GM12878 (cell line): Measurements from ENCODE around the gene SVBP. TPM values are rescaled to one million over a fixed set of nuclear protein-coding genes. Genes with fewer than 3 reads are reported as not detected.

Source experiments
- BCLAF1 ChIP-seq: fragments of 450-650 bp; IDR thresholded peaks from 2 replicates; pipeline ENCODE4 v1.6.1; 2017; ENCODE audit warnings: antibody characterized with exemption, mild to moderate bottlenecking, moderate library complexity
- BHLHE40 ChIP-seq, 2 experiments: fragments of 450-650 bp in 1 of 2; IDR thresholded peaks; 2 replicates each; pipeline ENCODE4 v1.6.1; 2011 to 2017; ENCODE audit warnings: low read depth in 2 of 2, borderline replicate concordance in 1 of 2, improper control_type of control experiment in 1 of 2, low read length in 1 of 2, mild to moderate bottlenecking in 1 of 2
- BMI1 ChIP-seq: fragments of 450-650 bp; IDR thresholded peaks from 2 replicates; pipeline ENCODE4 v1.6.1; 2016; ENCODE audit warnings: mild to moderate bottlenecking, moderate library complexity, borderline replicate concordance
- CHD2 ChIP-seq: IDR thresholded peaks from 2 replicates; pipeline ENCODE4 v1.6.1; 2011; ENCODE audit warnings: low read depth, low read length, improper control_type of control experiment, borderline replicate concordance
- HCFC1 ChIP-seq: fragments of 150-350 bp; IDR thresholded peaks from 2 replicates; pipeline ENCODE4 v1.6.1; 2014; ENCODE audit warnings: low read length
- HDAC6 ChIP-seq: fragments of 200-600 bp; sonication (generic); IDR thresholded peaks from one replicate; pipeline ENCODE4 v1.8.0; 2017; ENCODE audit warnings: antibody characterized with exemption; ENCODE audit not compliant: unreplicated experiment
- IKZF1 ChIP-seq: fragments of 450-650 bp; conservative IDR thresholded peaks from 2 replicates; pipeline ENCODE4 v1.6.1; 2017; ENCODE audit warnings: antibody characterized with exemption, mild to moderate bottlenecking
- JUND ChIP-seq: IDR thresholded peaks from 2 replicates; pipeline ENCODE4 v1.6.1; 2012; ENCODE audit warnings: low read depth, mild to moderate bottlenecking, low read length, improper control_type of control experiment, moderate library complexity
- MEF2A ChIP-seq: IDR thresholded peaks from 2 replicates; pipeline ENCODE4 v1.6.1; 2011; ENCODE audit warnings: low read depth, mild to moderate bottlenecking, low read length, moderate library complexity; ENCODE audit not compliant: insufficient read depth
- POLR2AphosphoS5 ChIP-seq: IDR thresholded peaks from 2 replicates; pipeline ENCODE4 v1.6.1; 2011; ENCODE audit warnings: mild to moderate bottlenecking, low read length, inconsistent platforms
- RUNX3 ChIP-seq: IDR thresholded peaks from 2 replicates; pipeline ENCODE4 v1.6.1; 2012; ENCODE audit warnings: low read length, inconsistent platforms
- SMAD1 ChIP-seq: fragments of 450-650 bp; IDR thresholded peaks from 2 replicates; pipeline ENCODE4 v1.6.1; 2018; ENCODE audit warnings: mild to moderate bottlenecking, low read depth; ENCODE audit not compliant: partially characterized antibody
- SMC3 ChIP-seq: IDR thresholded peaks from 2 replicates; pipeline ENCODE4 v1.6.1; 2011; ENCODE audit warnings: low read length, improper control_type of control experiment, borderline replicate concordance
- ZNF24 ChIP-seq: fragments of 450-650 bp; IDR thresholded peaks from 2 replicates; pipeline ENCODE4 v1.6.1; 2017; ENCODE audit warnings: antibody characterized with exemption, mild to moderate bottlenecking
- polyA plus RNA-seq, 11 experiments: library from polyadenylated mRNA; depleted of rRNA in 4 of 11; unstranded in 6 of 11; stranded (reverse) in 5 of 11; fragments of >200 nt; fragmentation: Nextera tagmentation in 4 of 11; fragmentation: Illumina TruSeq in 1 of 11; extraction: Ambion mirVana in 4 of 11; extraction: Trizol in 1 of 11; gene quantifications; 1 replicate in 1 of 11; 2 replicates in 10 of 11; pipeline versions ENCODE4 v1.2.1 to v1.2.3, GENCODE V29; 2011 to 2016; ENCODE audit warnings: inconsistent platforms in 2 of 11, missing spikeins in 2 of 11, low read depth in 1 of 11
- total RNA-seq, 4 experiments: library from RNA; depleted of rRNA in 3 of 4; stranded (reverse); fragments of >200 nt in 3 of 4; fragmentation: Illumina TruSeq in 1 of 4; extraction: Trizol in 1 of 4; gene quantifications; 2 replicates each; pipeline versions ENCODE4 v1.2.1 to v1.2.3, GENCODE V29; 2013 to 2021
- TF ChIP-seq, protein P1 (sequence below): fragments of 450-650 bp; IDR thresholded peaks from 2 replicates; pipeline ENCODE4 v1.6.1; 2016; ENCODE audit warnings: mild to moderate bottlenecking
- TF ChIP-seq, protein P2 (sequence below): IDR thresholded peaks from 2 replicates; pipeline ENCODE4 v1.6.1; 2011; ENCODE audit warnings: borderline replicate concordance, low read depth, mild to moderate bottlenecking, moderate library complexity, mixed read lengths, low read length; ENCODE audit not compliant: insufficient read depth; ENCODE audit errors: extremely low read length
- TF ChIP-seq, protein P3 (sequence below): IDR thresholded peaks from 2 replicates; pipeline ENCODE4 v1.6.1; 2012; ENCODE audit warnings: low read depth, low read length, improper control_type of control experiment
- TF ChIP-seq, protein P4 (sequence below): fragments of 450-650 bp; IDR thresholded peaks from 2 replicates; pipeline ENCODE4 v1.6.1; 2017; ENCODE audit warnings: mild to moderate bottlenecking, moderate library complexity

The SVBP gene
- total and polyA plus RNA-seq, 10 of the 15 experiments (the other 5 are each of a cell fraction or from before 2014, with no cell fraction given), result 12.6 to 29.5 (median 19.8) TPM

DNA sequence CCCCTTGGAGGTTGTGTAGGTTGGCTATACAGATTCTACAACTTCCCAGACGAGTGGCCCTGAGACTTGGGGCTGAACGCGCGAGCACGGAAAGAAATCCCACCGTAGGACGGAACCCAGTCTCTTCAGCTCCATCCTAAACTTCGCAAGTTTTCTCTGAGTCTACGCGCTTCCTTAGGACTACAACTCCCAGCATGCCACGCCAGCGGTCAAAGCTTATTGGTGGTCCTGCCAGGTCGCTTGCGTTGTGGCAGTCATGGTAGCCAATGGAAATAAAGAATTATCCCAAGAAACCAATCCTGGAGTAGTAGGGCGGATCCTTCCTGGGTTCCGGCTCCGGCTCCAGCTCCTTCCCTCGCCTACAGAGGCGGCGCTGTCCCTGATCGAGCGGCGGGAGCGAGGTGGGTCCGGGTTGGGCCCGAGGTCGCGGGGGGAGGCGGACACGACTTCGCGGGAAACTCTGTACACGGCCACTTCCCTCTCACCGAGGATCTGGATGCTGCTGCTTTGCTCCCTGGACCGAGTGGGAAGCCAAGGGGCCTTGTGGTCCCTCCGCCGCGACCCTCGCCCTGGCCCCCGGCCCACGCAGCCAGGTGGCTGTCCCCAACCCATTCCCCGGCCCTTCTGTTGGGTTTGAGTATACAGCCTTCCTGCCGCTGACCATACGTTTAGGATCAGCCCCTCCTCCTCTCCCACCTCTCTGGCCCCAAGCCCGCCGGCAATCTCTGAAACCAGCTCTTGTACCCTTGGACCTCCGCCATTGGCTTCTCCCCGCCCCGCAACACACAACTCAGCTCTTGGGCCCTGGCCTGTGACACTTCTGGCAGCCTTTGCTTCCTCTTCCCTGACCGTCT lies 29.3 kb upstream of the SVBP start, which contains the start of gene ZNF691 (continued):
- no peak for TF ChIP-seq MEF2A
- peak; percentile 96 for TF ChIP-seq CHD2
- no peak for TF ChIP-seq ZNF24
- TF ChIP-seq, protein P1, sequence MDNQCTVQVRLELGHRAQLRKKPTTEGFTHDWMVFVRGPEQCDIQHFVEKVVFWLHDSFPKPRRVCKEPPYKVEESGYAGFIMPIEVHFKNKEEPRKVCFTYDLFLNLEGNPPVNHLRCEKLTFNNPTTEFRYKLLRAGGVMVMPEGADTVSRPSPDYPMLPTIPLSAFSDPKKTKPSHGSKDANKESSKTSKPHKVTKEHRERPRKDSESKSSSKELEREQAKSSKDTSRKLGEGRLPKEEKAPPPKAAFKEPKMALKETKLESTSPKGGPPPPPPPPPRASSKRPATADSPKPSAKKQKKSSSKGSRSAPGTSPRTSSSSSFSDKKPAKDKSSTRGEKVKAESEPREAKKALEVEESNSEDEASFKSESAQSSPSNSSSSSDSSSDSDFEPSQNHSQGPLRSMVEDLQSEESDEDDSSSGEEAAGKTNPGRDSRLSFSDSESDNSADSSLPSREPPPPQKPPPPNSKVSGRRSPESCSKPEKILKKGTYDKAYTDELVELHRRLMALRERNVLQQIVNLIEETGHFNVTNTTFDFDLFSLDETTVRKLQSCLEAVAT, result 0 out of 2 replicates have a peak, but pooled peaks have one; percentile 44
- no peak for TF ChIP-seq SMAD1
- TF ChIP-seq JUND, result no peak
- TF ChIP-seq IKZF1, result peak; percentile 88
- TF ChIP-seq, protein P2, sequence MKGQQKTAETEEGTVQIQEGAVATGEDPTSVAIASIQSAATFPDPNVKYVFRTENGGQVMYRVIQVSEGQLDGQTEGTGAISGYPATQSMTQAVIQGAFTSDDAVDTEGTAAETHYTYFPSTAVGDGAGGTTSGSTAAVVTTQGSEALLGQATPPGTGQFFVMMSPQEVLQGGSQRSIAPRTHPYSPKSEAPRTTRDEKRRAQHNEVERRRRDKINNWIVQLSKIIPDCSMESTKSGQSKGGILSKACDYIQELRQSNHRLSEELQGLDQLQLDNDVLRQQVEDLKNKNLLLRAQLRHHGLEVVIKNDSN, result no peak
- TF ChIP-seq BCLAF1, result no peak
- TF ChIP-seq RUNX3, result no peak
- TF ChIP-seq, protein P3, sequence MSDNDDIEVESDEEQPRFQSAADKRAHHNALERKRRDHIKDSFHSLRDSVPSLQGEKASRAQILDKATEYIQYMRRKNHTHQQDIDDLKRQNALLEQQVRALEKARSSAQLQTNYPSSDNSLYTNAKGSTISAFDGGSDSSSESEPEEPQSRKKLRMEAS, result no peak; the same call in 1 of the 2 replicates
- TF ChIP-seq HCFC1, result peak; percentile 95
- TF ChIP-seq SMC3, result no peak
- TF ChIP-seq BHLHE40 (IDR thresholded peaks at IDR 0.05; ENCODE audit: borderline replicate concordance in 1 of 2, low read depth in 2 of 2, low read length in 1 of 2), result no peak; a peak in 1 of 4 replicates
- TF ChIP-seq POLR2AphosphoS5, result peak; percentile 83
- TF ChIP-seq, protein P4, sequence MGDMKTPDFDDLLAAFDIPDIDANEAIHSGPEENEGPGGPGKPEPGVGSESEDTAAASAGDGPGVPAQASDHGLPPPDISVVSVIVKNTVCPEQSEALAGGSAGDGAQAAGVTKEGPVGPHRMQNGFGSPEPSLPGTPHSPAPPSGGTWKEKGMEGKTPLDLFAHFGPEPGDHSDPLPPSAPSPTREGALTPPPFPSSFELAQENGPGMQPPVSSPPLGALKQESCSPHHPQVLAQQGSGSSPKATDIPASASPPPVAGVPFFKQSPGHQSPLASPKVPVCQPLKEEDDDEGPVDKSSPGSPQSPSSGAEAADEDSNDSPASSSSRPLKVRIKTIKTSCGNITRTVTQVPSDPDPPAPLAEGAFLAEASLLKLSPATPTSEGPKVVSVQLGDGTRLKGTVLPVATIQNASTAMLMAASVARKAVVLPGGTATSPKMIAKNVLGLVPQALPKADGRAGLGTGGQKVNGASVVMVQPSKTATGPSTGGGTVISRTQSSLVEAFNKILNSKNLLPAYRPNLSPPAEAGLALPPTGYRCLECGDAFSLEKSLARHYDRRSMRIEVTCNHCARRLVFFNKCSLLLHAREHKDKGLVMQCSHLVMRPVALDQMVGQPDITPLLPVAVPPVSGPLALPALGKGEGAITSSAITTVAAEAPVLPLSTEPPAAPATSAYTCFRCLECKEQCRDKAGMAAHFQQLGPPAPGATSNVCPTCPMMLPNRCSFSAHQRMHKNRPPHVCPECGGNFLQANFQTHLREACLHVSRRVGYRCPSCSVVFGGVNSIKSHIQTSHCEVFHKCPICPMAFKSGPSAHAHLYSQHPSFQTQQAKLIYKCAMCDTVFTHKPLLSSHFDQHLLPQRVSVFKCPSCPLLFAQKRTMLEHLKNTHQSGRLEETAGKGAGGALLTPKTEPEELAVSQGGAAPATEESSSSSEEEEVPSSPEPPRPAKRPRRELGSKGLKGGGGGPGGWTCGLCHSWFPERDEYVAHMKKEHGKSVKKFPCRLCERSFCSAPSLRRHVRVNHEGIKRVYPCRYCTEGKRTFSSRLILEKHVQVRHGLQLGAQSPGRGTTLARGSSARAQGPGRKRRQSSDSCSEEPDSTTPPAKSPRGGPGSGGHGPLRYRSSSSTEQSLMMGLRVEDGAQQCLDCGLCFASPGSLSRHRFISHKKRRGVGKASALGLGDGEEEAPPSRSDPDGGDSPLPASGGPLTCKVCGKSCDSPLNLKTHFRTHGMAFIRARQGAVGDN, result no peak
- no peak for TF ChIP-seq HDAC6
- TF ChIP-seq BMI1, result no peak
